H1 (cell line): ENCODE data around the gene HIVEP3. TPM values are rescaled to one million over a fixed set of nuclear protein-coding genes. Genes with fewer than 3 reads are reported as not detected.

Experiments used
- CTBP2 ChIP-seq: IDR thresholded peaks from 2 replicates; pipeline ENCODE4 v1.7.0; 2011; ENCODE audit warnings: borderline replicate concordance, mild to moderate bottlenecking, moderate library complexity, mixed read lengths, low read length; ENCODE audit not compliant: insufficient read depth, insufficient read length
- RFX5 ChIP-seq: IDR thresholded peaks from 2 replicates; pipeline ENCODE4 v1.6.1; 2011; ENCODE audit warnings: low read depth, low read length, improper control_type of control experiment, borderline replicate concordance
- polyA plus RNA-seq, 7 experiments: library from polyadenylated mRNA; depleted of rRNA in 3 of 7; stranded (reverse) in 5 of 7; unstranded in 2 of 7; fragments of >200 nt in 5 of 7; fragments of 200-250 nt in 2 of 7; gene quantifications; 1 replicate in 5 of 7; 2 replicates in 1 of 7; 4 replicates in 1 of 7; pipeline versions ENCODE4 v1.2.1 to v1.2.3, GENCODE V29; 2011 to 2013; ENCODE audit warnings: missing spikeins in 2 of 7, mixed read lengths in 2 of 7
- total RNA-seq: library from RNA; stranded (reverse); fragmentation: NEBNext Ultra II Directional; extraction: Animal tissue kit (Norgen Biotek cat#: 25700); gene quantifications from 2 replicates; pipeline ENCODE4 v1.2.1, GENCODE V29; 2021
- TF ChIP-seq, protein P1 (sequence below), 3 experiments: IDR thresholded peaks; 1 replicate in 2 of 3; 2 replicates in 1 of 3; pipeline versions ENCODE4 v1.5.1 to v1.6.1; 2011; ENCODE audit warnings: low read length in 3 of 3, mild to moderate bottlenecking in 3 of 3, inconsistent platforms in 2 of 3, low read depth in 1 of 3, moderate library complexity in 1 of 3; ENCODE audit not compliant: insufficient read depth in 1 of 3; ENCODE audit errors: control extremely low read depth in 1 of 3

HIVEP3 gene
- total and polyA plus RNA-seq, 2 of the 8 experiments (the other 6 are each of a cell fraction or from before 2014, with no cell fraction given), result 0.24 to 0.69 TPM

DNA sequence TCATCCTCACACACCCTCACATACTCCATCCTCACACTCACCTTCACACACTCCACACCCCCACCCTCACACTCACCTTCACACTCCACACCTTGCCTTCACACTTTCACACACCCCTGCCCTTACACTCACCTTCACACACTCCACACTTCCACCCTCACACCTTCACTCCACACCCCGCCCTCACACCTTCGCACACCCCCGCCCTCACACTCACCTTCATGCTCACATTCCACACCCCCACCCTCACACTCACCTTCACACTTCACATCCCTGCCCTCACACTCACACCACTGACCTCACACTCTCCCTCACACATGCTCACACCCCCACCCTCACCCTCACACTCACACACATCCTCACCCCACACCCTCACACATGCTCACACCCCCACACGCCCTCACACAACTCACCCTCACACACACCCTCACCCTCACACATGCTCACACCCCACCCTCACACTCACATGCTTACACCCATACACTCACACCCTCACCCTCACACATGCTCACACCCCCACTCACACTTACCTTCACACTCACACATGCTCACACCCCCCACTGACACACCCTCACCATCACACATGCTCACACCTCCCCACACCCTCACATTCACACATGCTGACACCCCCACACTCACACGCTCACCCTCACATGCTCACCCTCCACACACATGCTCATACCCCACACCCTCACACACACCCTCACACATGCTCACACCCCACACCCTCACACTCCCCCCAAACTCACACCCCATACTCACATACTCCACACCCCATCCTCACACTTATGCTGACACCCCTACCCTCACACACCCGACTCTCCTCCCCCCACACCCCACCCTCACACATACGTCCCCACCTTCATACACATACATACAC is 389.8 kb downstream of the HIVEP3 start (continued):
- TF ChIP-seq RFX5 (no peak), CTBP2 (no peak)
- TF ChIP-seq, protein P1, sequence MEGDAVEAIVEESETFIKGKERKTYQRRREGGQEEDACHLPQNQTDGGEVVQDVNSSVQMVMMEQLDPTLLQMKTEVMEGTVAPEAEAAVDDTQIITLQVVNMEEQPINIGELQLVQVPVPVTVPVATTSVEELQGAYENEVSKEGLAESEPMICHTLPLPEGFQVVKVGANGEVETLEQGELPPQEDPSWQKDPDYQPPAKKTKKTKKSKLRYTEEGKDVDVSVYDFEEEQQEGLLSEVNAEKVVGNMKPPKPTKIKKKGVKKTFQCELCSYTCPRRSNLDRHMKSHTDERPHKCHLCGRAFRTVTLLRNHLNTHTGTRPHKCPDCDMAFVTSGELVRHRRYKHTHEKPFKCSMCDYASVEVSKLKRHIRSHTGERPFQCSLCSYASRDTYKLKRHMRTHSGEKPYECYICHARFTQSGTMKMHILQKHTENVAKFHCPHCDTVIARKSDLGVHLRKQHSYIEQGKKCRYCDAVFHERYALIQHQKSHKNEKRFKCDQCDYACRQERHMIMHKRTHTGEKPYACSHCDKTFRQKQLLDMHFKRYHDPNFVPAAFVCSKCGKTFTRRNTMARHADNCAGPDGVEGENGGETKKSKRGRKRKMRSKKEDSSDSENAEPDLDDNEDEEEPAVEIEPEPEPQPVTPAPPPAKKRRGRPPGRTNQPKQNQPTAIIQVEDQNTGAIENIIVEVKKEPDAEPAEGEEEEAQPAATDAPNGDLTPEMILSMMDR (IDR thresholded peaks at IDR 0.05; ENCODE audit: control extremely low read depth in 1 of 3, insufficient read depth in 1 of 3, low read depth in 1 of 3, low read length in 3 of 3), result no peak
